AG09319 (cell line): Measurements from ENCODE around the gene ACSF2.

Source experiments
- DNase-seq: peaks from one replicate; pipeline ENCODE4 v3.0.0-alpha.2; 2010; ENCODE audit warnings: low read depth; ENCODE audit errors: extremely low read depth
- CTCF ChIP-seq: IDR thresholded peaks from 2 replicates; pipeline ENCODE4 v1.5.1; 2011; ENCODE audit warnings: low read depth, mild to moderate bottlenecking, inconsistent platforms, low read length, moderate library complexity

Gene ACSF2

DNA sequence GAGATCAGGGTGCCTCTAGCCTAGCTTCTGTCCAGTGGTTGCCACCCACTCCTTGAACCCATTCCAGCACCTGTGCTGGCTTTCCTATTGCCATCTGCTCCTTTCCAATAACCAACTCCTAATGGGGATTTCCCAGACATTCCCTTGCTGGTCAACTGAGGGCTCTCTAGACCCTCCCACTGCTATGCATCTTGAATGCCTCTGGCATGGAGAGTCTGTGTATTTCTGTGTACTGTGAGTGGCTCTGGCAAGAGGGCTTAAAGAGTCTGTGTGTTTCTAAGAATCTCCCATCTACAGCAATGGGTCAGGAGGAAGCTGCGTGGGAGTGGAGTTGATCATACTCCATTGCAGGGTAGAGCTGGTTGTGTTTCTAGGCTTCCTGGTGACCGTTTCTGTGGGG, 95.5 kb downstream of the ACSF2 start:
- DNase-seq: no peak
- TF ChIP-seq CTCF: no peak

GRCh38 chr17:50522766-50523165, 96.7 kb downstream of the ACSF2 start:
- no peak for TF ChIP-seq CTCF
- no peak for DNase-seq

DNA sequence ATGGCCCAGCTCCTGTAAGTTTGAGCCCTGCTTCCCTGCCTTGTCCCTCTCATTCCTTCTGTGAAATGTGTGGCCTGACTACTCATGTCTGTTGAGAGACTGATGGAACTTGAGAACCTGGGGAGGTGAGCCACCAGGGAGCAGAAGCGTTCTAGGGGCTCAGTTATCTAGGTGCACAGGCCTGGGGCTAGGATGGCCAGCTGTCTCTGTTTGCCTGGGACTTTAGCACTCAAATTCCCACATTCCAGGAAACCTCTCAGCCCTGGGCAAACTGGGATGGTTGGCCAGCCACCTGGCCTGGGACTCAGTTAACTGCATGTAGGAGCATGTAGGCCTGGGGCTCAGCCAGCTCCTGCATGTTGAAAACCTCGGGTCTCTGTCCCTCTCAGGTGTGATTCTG, 97.2 kb downstream of the ACSF2 start:
- no peak for TF ChIP-seq CTCF
- no peak for DNase-seq
